Neural cell (in vitro differentiated cells): ENCODE measurements around the gene PARVB.

ENCODE experiments used
- CTCF ChIP-seq: fragments of 450-650 bp; IDR thresholded peaks from 2 replicates; pipeline ENCODE4 v1.5.1; 2014; ENCODE audit warnings: antibody characterized with exemption, mild to moderate bottlenecking, moderate library complexity; ENCODE audit not compliant: poor library complexity, severe bottlenecking
- EP300 ChIP-seq: fragments of 450-650 bp; conservative IDR thresholded peaks from 2 replicates; pipeline ENCODE4 v1.6.1; 2014; ENCODE audit warnings: antibody characterized with exemption, mild to moderate bottlenecking, moderate library complexity; ENCODE audit not compliant: poor library complexity, severe bottlenecking
- EZH2 ChIP-seq: fragments of 200-600, 300-800 bp; shearing (Covaris generic), sonication (generic); IDR thresholded peaks from 2 replicates; pipeline ENCODE4 v1.6.1; 2014; ENCODE audit warnings: antibody characterized with exemption, low read length, borderline replicate concordance, mild to moderate bottlenecking; ENCODE audit not compliant: insufficient read depth, poor library complexity, severe bottlenecking
- POLR2AphosphoS5 ChIP-seq: IDR thresholded peaks from 2 replicates; pipeline ENCODE4 v1.6.1; 2012
- RAD21 ChIP-seq: fragments of 450-650 bp; conservative IDR thresholded peaks from 2 replicates; pipeline ENCODE4 v1.6.1; 2014; ENCODE audit warnings: antibody characterized with exemption, mild to moderate bottlenecking, moderate library complexity
- REST ChIP-seq: IDR thresholded peaks from 2 replicates; pipeline ENCODE4 v1.6.1; 2012; ENCODE audit warnings: borderline replicate concordance
- TAF1 ChIP-seq: IDR thresholded peaks from 2 replicates; pipeline ENCODE4 v1.6.1; 2012; ENCODE audit warnings: low read depth

GRCh38 chr22:44096736-44097135 lies 72.6 kb downstream of the PARVB start:
- TF ChIP-seq POLR2AphosphoS5 (no peak), CTCF (no peak), TAF1 (no peak), RAD21 (no peak), EZH2 (no peak), REST (no peak), EP300 (no peak)
